D721Med (cell line): ENCODE data around the gene SLC35F4.

Experiments used
- DNase-seq: peaks from one replicate; pipeline ENCODE4 v3.0.0; 2011; ENCODE audit warnings: low spot score; ENCODE audit not compliant: insufficient read length
- FAIRE-seq: peaks from 2 replicates; lab custom pipeline; 2011; peaks lifted over from hg19 to GRCh38; lab: Jason Lieb, UNC
- CTCF ChIP-seq: IDR thresholded peaks from 2 replicates; pipeline ENCODE4 v1.5.1; 2012; ENCODE audit warnings: mild to moderate bottlenecking, control low read depth; ENCODE audit not compliant: insufficient read depth; ENCODE audit errors: missing control alignments

The SLC35F4 gene

GRCh38 chr14:57837267-57837666 is 28.6 kb downstream of the SLC35F4 start:
- DNase-seq = no peak
- no peak for FAIRE-seq
- TF ChIP-seq CTCF = no peak

- no peak for TF ChIP-seq CTCF
- DNase-seq = no peak
- FAIRE-seq = no peak
Measured at GRCh38 chr14:57835766-57836165, 30.1 kb downstream of the SLC35F4 start.

GRCh38 chr14:57834961-57835360 is 30.9 kb downstream of the SLC35F4 start:
- DNase-seq = no peak
- no peak for FAIRE-seq
- no peak for TF ChIP-seq CTCF

GRCh38 chr14:57834001-57834598 is 31.8 kb downstream of the SLC35F4 start:
- FAIRE-seq = no peak
- no peak for DNase-seq
- no peak for TF ChIP-seq CTCF

- DNase-seq (no peak), FAIRE-seq (no peak)
- no peak for TF ChIP-seq CTCF
Measured at GRCh38 chr14:57833323-57833722, 32.6 kb downstream of the SLC35F4 start.

GRCh38 chr14:57831981-57832380 is 33.9 kb downstream of the SLC35F4 start:
- DNase-seq (no peak), FAIRE-seq (no peak)
- TF ChIP-seq CTCF = no peak

GRCh38 chr14:57828713-57829112 is 37.2 kb downstream of the SLC35F4 start:
- FAIRE-seq = no peak
- DNase-seq = no peak
- TF ChIP-seq CTCF = no peak
